ENCODE data around the gene MARCHF3.

DNA sequence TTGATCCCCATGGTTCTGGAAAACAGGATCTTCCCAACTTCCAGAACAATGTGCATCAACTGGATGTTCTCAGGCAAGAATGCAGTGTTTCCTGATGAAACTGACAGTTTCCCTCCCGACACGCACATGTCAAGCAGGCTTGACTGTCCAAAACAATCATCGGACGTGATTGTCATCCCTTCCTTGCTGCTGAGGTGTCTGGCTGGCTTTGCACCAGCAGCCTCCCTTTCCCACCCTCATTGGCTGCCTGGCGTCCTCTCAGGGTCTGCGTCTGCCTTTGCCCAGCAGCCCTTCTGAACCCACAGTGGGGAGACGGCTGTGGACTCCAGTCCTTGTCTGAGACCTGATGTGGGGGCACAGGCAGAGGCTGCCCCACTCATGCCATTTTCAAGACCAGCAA, 110.8 kb downstream of the MARCHF3 start:
- TF ChIP-seq, protein P1, sequence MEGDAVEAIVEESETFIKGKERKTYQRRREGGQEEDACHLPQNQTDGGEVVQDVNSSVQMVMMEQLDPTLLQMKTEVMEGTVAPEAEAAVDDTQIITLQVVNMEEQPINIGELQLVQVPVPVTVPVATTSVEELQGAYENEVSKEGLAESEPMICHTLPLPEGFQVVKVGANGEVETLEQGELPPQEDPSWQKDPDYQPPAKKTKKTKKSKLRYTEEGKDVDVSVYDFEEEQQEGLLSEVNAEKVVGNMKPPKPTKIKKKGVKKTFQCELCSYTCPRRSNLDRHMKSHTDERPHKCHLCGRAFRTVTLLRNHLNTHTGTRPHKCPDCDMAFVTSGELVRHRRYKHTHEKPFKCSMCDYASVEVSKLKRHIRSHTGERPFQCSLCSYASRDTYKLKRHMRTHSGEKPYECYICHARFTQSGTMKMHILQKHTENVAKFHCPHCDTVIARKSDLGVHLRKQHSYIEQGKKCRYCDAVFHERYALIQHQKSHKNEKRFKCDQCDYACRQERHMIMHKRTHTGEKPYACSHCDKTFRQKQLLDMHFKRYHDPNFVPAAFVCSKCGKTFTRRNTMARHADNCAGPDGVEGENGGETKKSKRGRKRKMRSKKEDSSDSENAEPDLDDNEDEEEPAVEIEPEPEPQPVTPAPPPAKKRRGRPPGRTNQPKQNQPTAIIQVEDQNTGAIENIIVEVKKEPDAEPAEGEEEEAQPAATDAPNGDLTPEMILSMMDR (IDR thresholded peaks at IDR 0.05) = no peak
- TF ChIP-seq EP300 (IDR thresholded peaks at IDR 0.05) = no peak
